ENCODE results near the gene GPC3.

Gene GPC3

GRCh38 chrX:133968109-133968508 lies 17.3 kb downstream of the GPC3 start:
- no peak for DNase-seq (ENCODE audit: low spot score)

- no peak for DNase-seq (ENCODE audit: low spot score)
Observed at GRCh38 chrX:133966199-133966598, 19.2 kb downstream of the GPC3 start.

GRCh38 chrX:133965321-133965720 lies 20.1 kb downstream of the GPC3 start:
- no peak for DNase-seq (ENCODE audit: low spot score)

GRCh38 chrX:133961046-133961445 lies 24.3 kb downstream of the GPC3 start:
- DNase-seq (ENCODE audit: low spot score) = no peak

GRCh38 chrX:133959972-133960371 lies 25.4 kb downstream of the GPC3 start:
- DNase-seq (ENCODE audit: low spot score) = no peak

- DNase-seq (ENCODE audit: low spot score) = peak; percentile 5
Observed at GRCh38 chrX:133958997-133959688, 26.3 kb downstream of the GPC3 start.

- no peak for DNase-seq (ENCODE audit: low spot score)
Observed at GRCh38 chrX:133956570-133957340, 28.6 kb downstream of the GPC3 start.

GRCh38 chrX:133953785-133954355 lies 31.5 kb downstream of the GPC3 start:
- no peak for DNase-seq (ENCODE audit: low spot score)

GRCh38 chrX:133953078-133953477 lies 32.3 kb downstream of the GPC3 start:
- DNase-seq (ENCODE audit: low spot score) = no peak

- DNase-seq (ENCODE audit: low spot score) = no peak
Observed at GRCh38 chrX:133951098-133951497, 34.3 kb downstream of the GPC3 start.

GRCh38 chrX:133950214-133950613 lies 35.2 kb downstream of the GPC3 start:
- DNase-seq (ENCODE audit: low spot score) = no peak

GRCh38 chrX:133948895-133949294 lies 36.5 kb downstream of the GPC3 start:
- DNase-seq (ENCODE audit: low spot score) = no peak

GRCh38 chrX:133947996-133948395 lies 37.4 kb downstream of the GPC3 start:
- DNase-seq (ENCODE audit: low spot score) = no peak

- DNase-seq (ENCODE audit: low spot score) = no peak
Observed at GRCh38 chrX:133947022-133947421, 38.4 kb downstream of the GPC3 start.

- no peak for DNase-seq (ENCODE audit: low spot score)
Observed at GRCh38 chrX:133943507-133943906, 41.9 kb downstream of the GPC3 start.

- DNase-seq (ENCODE audit: low spot score) = no peak
Observed at GRCh38 chrX:133939655-133940302, 45.6 kb downstream of the GPC3 start.

GRCh38 chrX:133938530-133938929 lies 46.9 kb downstream of the GPC3 start:
- no peak for DNase-seq (ENCODE audit: low spot score)

GRCh38 chrX:133937022-133937421 lies 48.4 kb downstream of the GPC3 start:
- DNase-seq (ENCODE audit: low spot score) = no peak

GRCh38 chrX:133935076-133935475 lies 50.3 kb downstream of the GPC3 start:
- DNase-seq (ENCODE audit: low spot score) = no peak

GRCh38 chrX:133933316-133933715 lies 52.1 kb downstream of the GPC3 start:
- no peak for DNase-seq (ENCODE audit: low spot score)

- no peak for DNase-seq (ENCODE audit: low spot score)
Observed at GRCh38 chrX:133929836-133930464, 55.4 kb downstream of the GPC3 start.

- no peak for DNase-seq (ENCODE audit: low spot score)
Observed at GRCh38 chrX:133928365-133928764, 57.0 kb downstream of the GPC3 start.
